ENCODE measurements around the gene FANCC. TPM values are rescaled to one million over a fixed set of nuclear protein-coding genes. Genes with fewer than 3 reads are reported as not detected.

The FANCC gene
- polyA plus RNA-seq, 1 of the 3 experiments (the other 2 are of a cell fraction), result 3.5 TPM

GRCh38 chr9:95087659-95088242 is 229.8 kb downstream of the FANCC start:
- DNase-seq, result no peak
- CTCF ChIA-PET, result interaction anchor here (0.8 to 8.9 kb wide), 5 partner anchors 17 to 419 kb away, joined by 3 to 53 read pairs (median 3); no protein-coding TSS in a partner anchor
- POLR2A ChIA-PET, result no interaction called here
- Histone ChIP-seq H2AFZ (ENCODE audit: low read depth) (no peak overlapping the region), H3K9ac (no peak overlapping the region), H3K9me2 (no peaks in the 10 kb centered on the region), H3K36me3 (replicated peaks in 1 of 2; ENCODE audit: control insufficient read depth in 1 of 2, insufficient read depth in 2 of 2, low read length in 1 of 2) (peaks cover 25 to 68% of the 10 kb centered on the region in 2 experiments), H3K79me2 (ENCODE audit: insufficient read depth) (peaks cover 7% of the 10 kb centered on the region; the same call in 1 of the 2 replicates), H3F3A (replicated peaks; ENCODE audit: insufficient read depth) (peaks cover 5% of the 10 kb centered on the region), H3K4me3 (ENCODE audit: low read depth in 2 of 2, low read length in 1 of 2) (no peak overlapping the region), H3K27ac (ENCODE audit: low read depth in 2 of 2, low read length in 1 of 2) (peak overlapping the region in 1 of 2 experiments; percentile 17; a peak in 1 of 4 replicates), H3K27me3 (ENCODE audit: insufficient read depth) (no peaks in the 10 kb centered on the region), H3K4me1 (ENCODE audit: control insufficient read depth in 1 of 2, insufficient read depth in 2 of 2, low read depth in 1 of 2, low read length in 1 of 2) (peaks cover 11 to 57% of the 10 kb centered on the region in 2 experiments; a peak in 3 of 4 replicates), H3K4me2 (no peak overlapping the region), H4K20me1 (ENCODE audit: insufficient read depth) (0 out of 2 replicates have a peak, but pooled peaks cover 10% of the 10 kb centered on the region), H3K9me3 (no peaks in the 10 kb centered on the region)
- peak; percentile 8; the same call in 1 of the 2 replicates for TF ChIP-seq SMC3 (IDR thresholded peaks at IDR 0.05; ENCODE audit: low read depth, low read length)
- TF ChIP-seq CTCF (IDR thresholded peaks at IDR 0.05), result peak; percentile 34; the same call in 1 of the 2 replicates
- no peak for TF ChIP-seq USF2 (IDR thresholded peaks at IDR 0.05; ENCODE audit: borderline replicate concordance, low read depth, low read length)
- no peak for TF ChIP-seq FOXM1 (IDR thresholded peaks at IDR 0.05; ENCODE audit: low read depth)
- 89% methylated on average over 8 of the region's 9 CpGs for WGBS (ENCODE audit: low lambda C conversion rate)

GRCh38 chr9:95086564-95086955 is 230.9 kb downstream of the FANCC start:
- no peak for DNase-seq
- Histone ChIP-seq H3K36me3 (replicated peaks in 1 of 2; ENCODE audit: control insufficient read depth in 1 of 2, insufficient read depth in 2 of 2, low read length in 1 of 2) (peaks cover 27 to 80% of the 10 kb centered on the region in 2 experiments), H3K27me3 (ENCODE audit: insufficient read depth) (no peaks in the 10 kb centered on the region), H3K9ac (no peak overlapping the region), H3K4me3 (ENCODE audit: low read depth in 2 of 2, low read length in 1 of 2) (no peak overlapping the region), H3K9me3 (no peaks in the 10 kb centered on the region), H3F3A (replicated peaks; ENCODE audit: insufficient read depth) (peaks cover 5% of the 10 kb centered on the region), H3K27ac (ENCODE audit: low read depth in 2 of 2, low read length in 1 of 2) (peak overlapping the region in 1 of 2 experiments; percentile 63; a peak in 1 of 4 replicates), H3K9me2 (no peaks in the 10 kb centered on the region), H3K4me1 (ENCODE audit: control insufficient read depth in 1 of 2, insufficient read depth in 2 of 2, low read depth in 1 of 2, low read length in 1 of 2) (peaks cover under 1 to 45% of the 10 kb centered on the region in 2 experiments; a peak in 2 of 4 replicates), H2AFZ (ENCODE audit: low read depth) (no peak overlapping the region), H3K79me2 (ENCODE audit: insufficient read depth) (peaks cover 19% of the 10 kb centered on the region; the same call in 1 of the 2 replicates), H3K4me2 (no peak overlapping the region), H4K20me1 (ENCODE audit: insufficient read depth) (0 out of 2 replicates have a peak, but pooled peaks cover 14% of the 10 kb centered on the region)
- WGBS (ENCODE audit: low lambda C conversion rate), result 96% methylated on average over 8 of the region's 8 CpGs
- ChIA-PET POLR2A (no interaction called here), CTCF (interaction anchor here (1.0 to 8.9 kb wide), 3 partner anchors 10 to 405 kb away, joined by 3 to 53 read pairs (median 5); no protein-coding TSS in a partner anchor)
- TF ChIP-seq ZBTB33 (IDR thresholded peaks at IDR 0.05; ENCODE audit: borderline replicate concordance, low read depth) (no peak), USF1 (IDR thresholded peaks at IDR 0.05; ENCODE audit: borderline replicate concordance, low read depth) (no peak), MXI1 (IDR thresholded peaks at IDR 0.05; ENCODE audit: low read depth, low read length) (no peak), GATA2 (CRISPR knock-in tag; IDR thresholded peaks at IDR 0.05) (no peak), PBX3 (IDR thresholded peaks at IDR 0.05) (no peak), POLR2AphosphoS5 (IDR thresholded peaks at IDR 0.05; ENCODE audit: low read depth, low read length) (no peak), RXRA (IDR thresholded peaks at IDR 0.05; ENCODE audit: borderline replicate concordance, low read depth) (no peak), RFX5 (IDR thresholded peaks at IDR 0.05; ENCODE audit: low read length) (no peak), FOXJ3 (CRISPR knock-in tag; IDR thresholded peaks at IDR 0.05) (no peak), SMC3 (IDR thresholded peaks at IDR 0.05; ENCODE audit: low read depth, low read length) (no peak), TAF1 (IDR thresholded peaks at IDR 0.05; ENCODE audit: borderline replicate concordance, low read depth, low read length) (no peak), TCF12 (IDR thresholded peaks at IDR 0.05) (no peak), ELF1 (IDR thresholded peaks at IDR 0.05) (no peak)
